Trophoblast cell (in vitro differentiated cells and primary cell): Measurements from ENCODE around the gene TMC8.

Experiments
- DNase-seq, 2 donors: peaks; one replicate each; pipeline ENCODE4 v3.0.0-alpha.2; 2016
- H2AFZ ChIP-seq: 2 replicates; pipeline ENCODE4 v1.6.1; 2013; ENCODE audit warnings: low read length, moderate library complexity, mild to moderate bottlenecking; ENCODE audit not compliant: insufficient read depth, poor library complexity
- H2AK5ac ChIP-seq: 2 replicates; pipeline ENCODE4 v1.6.1; 2013; ENCODE audit warnings: mild to moderate bottlenecking, low read length
- H2BK120ac ChIP-seq: 2 replicates; pipeline ENCODE4 v1.6.1; 2013; ENCODE audit warnings: low read length, mild to moderate bottlenecking, moderate library complexity; ENCODE audit not compliant: insufficient read depth, poor library complexity
- H2BK12ac ChIP-seq: 2 replicates; pipeline ENCODE4 v1.6.1; 2013; ENCODE audit warnings: mild to moderate bottlenecking, low read length, moderate library complexity
- H2BK5ac ChIP-seq: 2 replicates; pipeline ENCODE4 v1.6.1; 2013; ENCODE audit warnings: low read length, low read depth, moderate library complexity, mild to moderate bottlenecking; ENCODE audit not compliant: poor library complexity
- H3K14ac ChIP-seq: 2 replicates; pipeline ENCODE4 v1.6.1; 2013; ENCODE audit warnings: mild to moderate bottlenecking, low read length
- H3K18ac ChIP-seq: 2 replicates; pipeline ENCODE4 v1.6.1; 2013; ENCODE audit warnings: mild to moderate bottlenecking, low read length
- H3K23ac ChIP-seq: 2 replicates; pipeline ENCODE4 v1.6.1; 2013; ENCODE audit warnings: low read length
- H3K27ac ChIP-seq: 2 replicates; pipeline ENCODE4 v1.5.1; 2013; ENCODE audit warnings: low read depth, mild to moderate bottlenecking, inconsistent platforms, low read length, moderate library complexity
- H3K27me3 ChIP-seq: 2 replicates; pipeline ENCODE4 v1.6.1; 2013; ENCODE audit warnings: inconsistent platforms, mild to moderate bottlenecking, low read length, moderate library complexity; ENCODE audit not compliant: insufficient read depth
- H3K36me3 ChIP-seq, 2 experiments: 1 replicate in 1 of 2; 2 replicates in 1 of 2; pipeline ENCODE4 v1.6.1; 2013; ENCODE audit warnings: low read length in 2 of 2, mild to moderate bottlenecking in 2 of 2, moderate library complexity in 1 of 2; ENCODE audit not compliant: insufficient read depth in 2 of 2, control insufficient read depth in 1 of 2
- H3K4ac ChIP-seq: 2 replicates; pipeline ENCODE4 v1.6.1; 2013; ENCODE audit warnings: low read depth, mild to moderate bottlenecking, low read length, moderate library complexity
- H3K4me1 ChIP-seq, 2 experiments: 1 replicate in 1 of 2; 2 replicates in 1 of 2; pipeline ENCODE4 v1.6.1; 2013; ENCODE audit warnings: low read length in 2 of 2, mild to moderate bottlenecking in 2 of 2, moderate library complexity in 1 of 2; ENCODE audit not compliant: insufficient read depth in 2 of 2, control insufficient read depth in 1 of 2
- H3K4me2 ChIP-seq: 2 replicates; pipeline ENCODE4 v1.6.1; 2013; ENCODE audit warnings: inconsistent platforms, mild to moderate bottlenecking, low read length, moderate library complexity
- H3K4me3 ChIP-seq: 2 replicates; pipeline ENCODE4 v1.5.1; 2013; ENCODE audit warnings: mild to moderate bottlenecking, low read depth, low read length, inconsistent platforms
- H3K79me1 ChIP-seq: one replicate; pipeline ENCODE4 v1.6.1; 2013; ENCODE audit warnings: low read length
- H3K79me2 ChIP-seq: 2 replicates; pipeline ENCODE4 v1.6.1; 2013; ENCODE audit warnings: low read length, mild to moderate bottlenecking; ENCODE audit not compliant: control insufficient read depth, insufficient read depth, poor library complexity
- H3K9ac ChIP-seq: 2 replicates; pipeline ENCODE4 v1.6.1; 2013; ENCODE audit warnings: mild to moderate bottlenecking, low read length
- H3K9me3 ChIP-seq: 2 replicates; pipeline ENCODE4 v1.6.1; 2013; ENCODE audit warnings: low read depth, mild to moderate bottlenecking, control low read depth, inconsistent platforms, low read length; ENCODE audit not compliant: insufficient read depth
- H4K12ac ChIP-seq: 2 replicates; pipeline ENCODE4 v1.6.1; 2013; ENCODE audit warnings: low read depth, mild to moderate bottlenecking, low read length, moderate library complexity
- H4K8ac ChIP-seq: 2 replicates; pipeline ENCODE4 v1.6.1; 2013; ENCODE audit warnings: low read depth, mild to moderate bottlenecking, low read length, moderate library complexity
- H4K91ac ChIP-seq: one replicate; pipeline ENCODE4 v1.6.1; 2013; ENCODE audit warnings: low read depth, mild to moderate bottlenecking, low read length, moderate library complexity
- WGBS: extraction: QIAGEN DNeasy Blood & Tissue Kit; methylation state at CpG from one replicate; pipeline ENCODE4 v1.1.7; 2013; ENCODE audit warnings: missing lambda C conversion rate; ENCODE audit not compliant: insufficient read length, insufficient coverage; ENCODE audit errors: extremely low coverage; 5-methylcytosine and 5-hydroxymethylcytosine counted together

The TMC8 gene

DNA sequence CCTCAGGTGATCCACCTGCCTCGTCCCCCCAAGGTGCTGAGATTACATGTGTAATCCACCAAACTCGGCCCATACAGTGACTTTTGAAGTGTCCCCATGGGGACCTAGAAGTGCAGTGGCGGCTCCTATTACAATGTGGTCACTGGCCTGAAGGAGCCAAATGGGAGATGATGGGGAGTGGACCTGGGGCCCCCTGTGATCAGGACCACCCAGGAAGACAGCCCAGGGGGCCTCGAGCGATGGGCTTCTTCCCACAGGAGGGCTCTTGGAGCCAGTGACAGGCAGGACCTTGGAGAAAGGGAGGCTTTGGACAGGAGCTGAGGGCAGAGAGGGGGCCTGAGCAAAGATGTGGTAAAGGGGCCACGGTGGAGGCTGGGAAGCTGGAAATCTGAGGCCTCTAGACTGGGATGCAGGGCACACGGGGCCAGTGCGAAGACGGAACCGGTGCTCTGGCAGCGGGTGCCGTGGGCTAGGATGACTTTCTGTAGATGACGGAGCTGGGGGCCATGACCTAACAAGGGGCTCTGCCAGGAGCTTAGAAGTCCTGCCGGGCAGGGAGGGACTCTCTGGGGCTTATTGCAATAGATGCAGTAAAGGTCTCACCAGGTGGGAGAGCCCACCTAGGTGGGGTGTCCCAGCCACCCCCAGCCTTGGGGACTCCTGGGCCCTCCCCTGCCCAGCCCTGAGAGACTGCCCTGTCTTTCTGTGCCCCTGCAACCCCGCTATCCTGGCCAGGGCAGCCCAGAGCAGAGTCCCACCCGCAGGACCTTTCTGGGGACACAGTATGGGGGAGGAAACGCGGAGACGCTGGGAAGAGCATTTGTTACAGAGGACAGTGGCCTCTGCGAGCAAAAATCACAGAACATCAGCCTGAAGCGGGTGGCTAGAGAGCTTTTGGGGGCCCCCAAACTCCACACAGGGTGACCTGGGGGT lies 12.9 kb downstream of the TMC8 start:
- no CpG with 5 or more reads among the region's 21 CpGs for WGBS

DNA sequence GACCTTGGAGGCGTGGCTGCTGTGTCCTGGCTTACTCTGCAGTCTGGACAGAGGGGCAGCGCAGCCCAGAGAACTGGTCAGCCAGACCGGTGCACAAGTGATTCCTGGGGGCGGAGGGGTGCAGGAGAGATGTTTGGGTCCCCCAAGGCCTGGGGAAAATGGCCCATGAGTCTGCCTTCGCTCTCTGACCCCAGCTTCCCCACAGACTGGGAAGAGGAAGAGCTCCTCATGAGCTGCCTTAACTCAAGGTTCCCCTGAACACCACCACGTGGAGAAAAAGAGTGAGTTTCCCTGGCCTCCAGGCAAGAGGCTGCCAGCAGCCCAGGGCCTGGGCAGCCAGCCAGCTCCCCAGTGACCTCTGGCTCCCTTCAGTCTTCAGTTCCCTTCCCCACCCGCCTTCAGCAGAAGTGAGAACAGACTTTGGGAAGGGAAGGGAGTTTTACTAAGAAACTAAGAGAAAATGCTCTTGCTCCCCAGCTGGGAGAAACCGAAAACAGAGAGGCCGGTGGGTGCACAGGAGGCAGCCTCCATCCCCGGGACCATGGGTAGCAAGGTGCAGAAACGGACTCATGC lies 13.7 kb downstream of the TMC8 start:
- Histone ChIP-seq H3K23ac (no peak overlapping the region), H3K36me3 (no peaks in the 10 kb centered on the region), H3K79me1 (no peaks in the 10 kb centered on the region), H4K8ac (no peak overlapping the region), H3K4me2 (no peak overlapping the region), H3K4ac (no peak overlapping the region), H2BK120ac (no peak overlapping the region), H3K14ac (no peak overlapping the region), H3K79me2 (no peaks in the 10 kb centered on the region), H2BK5ac (no peak overlapping the region), H4K91ac (no peak overlapping the region), H3K9me3 (peaks cover 4% of the 10 kb centered on the region), H3K27ac (no peak overlapping the region), H2AFZ (no peak overlapping the region), H3K18ac (no peak overlapping the region), H3K4me3 (no peak overlapping the region), H3K9ac (no peak overlapping the region), H3K27me3 (no peaks in the 10 kb centered on the region), H3K4me1 (no peaks in the 10 kb centered on the region), H2BK12ac (no peak overlapping the region), H2AK5ac (no peak overlapping the region), H4K12ac (no peak overlapping the region)
- WGBS = no CpG with 5 or more reads among the region's 11 CpGs
- DNase-seq = peak in 1 of 2 donors; percentile 48

More for the DNA sequence above, 12.9 kb downstream of the TMC8 start:
- Histone ChIP-seq H3K4me3 (no peak overlapping the region), H3K79me1 (no peaks in the 10 kb centered on the region), H4K8ac (no peak overlapping the region), H3K9me3 (peaks cover 4% of the 10 kb centered on the region), H2AK5ac (no peak overlapping the region), H3K23ac (no peak overlapping the region), H2BK5ac (no peak overlapping the region), H3K18ac (no peak overlapping the region), H3K27ac (no peak overlapping the region), H3K4me2 (no peak overlapping the region), H3K4ac (no peak overlapping the region), H3K27me3 (no peaks in the 10 kb centered on the region), H3K79me2 (no peaks in the 10 kb centered on the region), H3K36me3 (no peaks in the 10 kb centered on the region), H3K14ac (no peak overlapping the region), H3K4me1 (no peaks in the 10 kb centered on the region), H3K9ac (no peak overlapping the region), H4K12ac (no peak overlapping the region), H2BK120ac (no peak overlapping the region), H2BK12ac (no peak overlapping the region), H2AFZ (no peak overlapping the region), H4K91ac (no peak overlapping the region)
- no peak for DNase-seq

DNA sequence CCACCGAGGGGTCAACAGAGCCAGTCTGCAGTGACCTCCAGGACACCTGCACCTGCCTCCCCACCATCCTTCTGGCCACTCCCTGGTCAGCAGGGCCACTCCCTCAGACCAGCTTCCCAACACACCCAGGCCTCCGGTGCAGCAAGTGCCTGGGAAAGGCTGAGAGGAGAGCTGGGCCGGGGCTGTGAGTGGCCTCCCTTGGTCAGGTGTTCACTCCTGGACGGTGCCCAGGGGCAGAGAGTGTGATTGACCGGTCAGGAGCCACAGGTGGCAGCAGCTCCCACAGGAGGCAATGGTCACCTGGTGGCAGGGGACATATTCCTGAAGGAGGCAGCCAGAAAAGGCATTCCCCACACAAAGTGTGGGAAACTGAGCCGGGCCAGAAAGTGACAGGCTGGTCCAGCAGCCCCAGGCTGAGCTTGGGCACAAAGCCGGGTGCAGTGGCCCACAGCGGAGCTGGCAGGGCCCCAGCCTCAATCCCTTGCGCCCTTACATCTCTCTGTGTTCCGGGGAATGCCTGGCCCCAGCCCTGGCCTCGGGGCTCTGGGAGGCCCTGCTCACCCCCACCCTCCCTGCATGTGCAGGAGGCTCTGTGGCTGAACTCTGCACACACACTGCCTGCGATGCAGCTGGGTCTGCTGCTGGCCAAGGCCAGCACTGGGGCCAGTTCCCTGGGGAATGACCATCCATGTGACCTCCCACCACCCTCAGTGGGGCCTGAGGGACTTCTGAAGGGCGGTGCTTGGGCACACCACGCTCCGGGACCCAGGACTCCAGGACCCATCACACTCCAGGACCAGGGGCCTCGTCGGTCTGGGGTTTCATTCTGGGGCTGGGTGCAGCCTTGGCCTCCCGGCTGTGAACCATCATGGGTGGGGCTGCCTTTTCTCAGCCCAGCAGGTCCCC lies 14.4 kb downstream of the TMC8 start:
- Histone ChIP-seq H3K27me3 (no peaks in the 10 kb centered on the region), H2AK5ac (no peak overlapping the region), H3K36me3 (no peaks in the 10 kb centered on the region), H4K12ac (no peak overlapping the region), H3K27ac (no peak overlapping the region), H3K79me1 (no peaks in the 10 kb centered on the region), H2BK5ac (no peak overlapping the region), H3K4me1 (no peaks in the 10 kb centered on the region), H3K14ac (no peak overlapping the region), H3K18ac (no peak overlapping the region), H2BK12ac (no peak overlapping the region), H3K79me2 (no peaks in the 10 kb centered on the region), H2AFZ (no peak overlapping the region), H3K4ac (no peak overlapping the region), H2BK120ac (no peak overlapping the region), H3K9ac (no peak overlapping the region), H4K91ac (no peak overlapping the region), H4K8ac (no peak overlapping the region), H3K9me3 (peaks cover 4% of the 10 kb centered on the region), H3K23ac (no peak overlapping the region), H3K4me3 (no peak overlapping the region), H3K4me2 (no peak overlapping the region)
- DNase-seq = no peak
- no CpG with 5 or more reads among the region's 18 CpGs for WGBS

DNA sequence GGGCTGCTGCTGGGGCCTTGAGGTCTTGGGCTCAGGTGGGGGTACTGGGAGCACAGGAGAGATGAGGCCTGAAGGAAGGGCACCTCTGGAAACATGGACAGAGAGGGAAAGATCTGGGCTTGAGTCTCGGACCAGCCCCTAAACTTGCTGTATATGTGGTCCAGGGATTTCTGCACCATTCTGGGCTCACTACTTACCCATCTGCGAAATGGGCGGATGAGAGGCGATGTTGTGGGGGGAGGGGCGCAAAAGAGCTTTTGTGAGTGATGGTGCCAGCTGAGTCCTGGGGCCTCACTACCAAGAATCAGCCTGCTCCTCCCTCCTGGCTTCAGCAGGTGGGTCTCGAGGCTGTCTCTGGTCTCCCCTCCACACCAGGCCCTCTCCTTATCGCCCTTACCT lies 15.9 kb downstream of the TMC8 start:
- Histone ChIP-seq H4K12ac (no peak overlapping the region), H3K27me3 (no peaks in the 10 kb centered on the region), H4K8ac (no peak overlapping the region), H2AK5ac (no peak overlapping the region), H2BK120ac (no peak overlapping the region), H3K27ac (no peak overlapping the region), H4K91ac (no peak overlapping the region), H2AFZ (no peak overlapping the region), H3K4me1 (peaks cover 2% of the 10 kb centered on the region in 2 experiments), H2BK12ac (no peak overlapping the region), H3K9me3 (no peaks in the 10 kb centered on the region), H2BK5ac (no peak overlapping the region), H3K79me2 (no peaks in the 10 kb centered on the region), H3K4me3 (no peak overlapping the region), H3K18ac (no peak overlapping the region), H3K79me1 (no peaks in the 10 kb centered on the region), H3K4me2 (no peak overlapping the region), H3K36me3 (no peaks in the 10 kb centered on the region), H3K4ac (no peak overlapping the region), H3K9ac (no peak overlapping the region), H3K14ac (no peak overlapping the region), H3K23ac (no peak overlapping the region)
- WGBS = no CpG with 5 or more reads among the region's 7 CpGs
- DNase-seq = no peak
